H1 (cell line): ENCODE measurements around the gene UIMC1. TPM values are rescaled to one million over a fixed set of nuclear protein-coding genes. Genes with fewer than 3 reads are reported as not detected.

Experiments
- polyA plus RNA-seq, 7 experiments: library from polyadenylated mRNA; depleted of rRNA in 3 of 7; stranded (reverse) in 5 of 7; unstranded in 2 of 7; fragments of >200 nt in 5 of 7; fragments of 200-250 nt in 2 of 7; gene quantifications; 1 replicate in 5 of 7; 2 replicates in 1 of 7; 4 replicates in 1 of 7; pipeline versions ENCODE4 v1.2.1 to v1.2.3, GENCODE V29; 2011 to 2013; ENCODE audit warnings: missing spikeins in 2 of 7, mixed read lengths in 2 of 7
- total RNA-seq: library from RNA; stranded (reverse); fragmentation: NEBNext Ultra II Directional; extraction: Animal tissue kit (Norgen Biotek cat#: 25700); gene quantifications from 2 replicates; pipeline ENCODE4 v1.2.1, GENCODE V29; 2021

Gene UIMC1
- total and polyA plus RNA-seq, 2 of the 8 experiments (the other 6 are each of a cell fraction or from before 2014, with no cell fraction given), result 12.8 to 43.7 TPM

Other genes with a start within 250 kb of the UIMC1 start
- gene UNC5A, start 196.2 kb downstream of the UIMC1 start, total RNA-seq, result 4.0 and 4.1 TPM in 2 replicates
- gene UNC5A, start 196.2 kb downstream of the UIMC1 start, polyA plus RNA-seq (2011; rRNA removed), result 7.6 and 11.1 TPM in 2 replicates
- not detected in 2 replicates for gene HK3, start 107.4 kb downstream of the UIMC1 start, total RNA-seq
- not detected in 2 replicates for gene HK3, start 107.4 kb downstream of the UIMC1 start, polyA plus RNA-seq (2011; rRNA removed)
- gene ZNF346, start 15.9 kb upstream of the UIMC1 start, total RNA-seq, result 19.9 and 20.2 TPM in 2 replicates
- 20.8 and 20.9 TPM in 2 replicates for gene ZNF346, start 15.9 kb upstream of the UIMC1 start, polyA plus RNA-seq (2011; rRNA removed)
- 74.3 and 88.4 TPM in 2 replicates for gene FGFR4, start 80.1 kb upstream of the UIMC1 start, total RNA-seq
- 61.4 and 90.7 TPM in 2 replicates for gene FGFR4, start 80.1 kb upstream of the UIMC1 start, polyA plus RNA-seq (2011; rRNA removed)
- 165 and 168 TPM in 2 replicates for gene NSD1, start 127.0 kb upstream of the UIMC1 start, total RNA-seq
- 21.1 and 22.8 TPM in 2 replicates for gene NSD1, start 127.0 kb upstream of the UIMC1 start, polyA plus RNA-seq (2011; rRNA removed)